Stimulated activated memory B cell treated with anti-CD40 and anti-IgM and Interleukin-4, amounts not matched to agents 10 μg/mL and 1 μg/mL and 100 μg/mL, for 72 hours (primary cell): ENCODE results near the gene GRIK4.

ENCODE experiments used
- ATAC-seq: fragments of 150-1000 bp; cut with Tn5 transposase; 2 replicates; pipeline ENCODE4 v1.10.0; 2021
- H3K27ac Mint-ChIP-seq: one replicate; pipeline ENCODE4 v1.8.0; 2022; ENCODE audit warnings: mild to moderate bottlenecking, mixed read lengths
- H3K27me3 Mint-ChIP-seq: one replicate; pipeline ENCODE4 v1.8.0; 2022; ENCODE audit warnings: mixed read lengths
- H3K36me3 Mint-ChIP-seq: one replicate; pipeline ENCODE4 v1.8.0; 2022; ENCODE audit warnings: mixed read lengths
- H3K4me1 Mint-ChIP-seq: one replicate; pipeline ENCODE4 v1.8.0; 2022; ENCODE audit warnings: mixed read lengths
- H3K4me3 Mint-ChIP-seq: one replicate; pipeline ENCODE4 v1.8.0; 2022; ENCODE audit warnings: mild to moderate bottlenecking, moderate library complexity, mixed read lengths
- H3K9me3 Mint-ChIP-seq: one replicate; pipeline ENCODE4 v1.8.0; 2022; ENCODE audit warnings: mixed read lengths

GRIK4 gene

DNA sequence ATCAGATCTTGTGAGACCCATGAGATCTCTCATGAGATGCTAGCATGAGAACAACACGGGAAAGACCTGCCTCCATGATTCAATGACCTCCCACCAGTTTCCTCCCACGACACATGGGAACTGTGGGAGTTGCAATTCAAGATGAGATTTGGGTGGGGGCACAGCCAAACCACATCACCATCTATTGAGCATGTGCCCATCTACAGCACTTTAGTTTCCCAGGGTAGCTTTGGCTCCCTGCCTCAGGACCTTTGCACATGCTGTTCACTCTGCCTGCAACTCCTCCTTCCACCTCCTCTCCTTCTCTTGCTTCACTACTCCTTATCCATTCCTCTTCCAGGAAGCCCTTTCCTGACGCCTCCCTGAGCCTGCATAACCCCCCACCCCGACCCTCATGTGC is 17.2 kb downstream of the GRIK4 start:
- no peak for ATAC-seq
- Mint-ChIP-seq H3K27ac (no peak overlapping the region), H3K9me3 (peaks cover 4% of the 10 kb centered on the region), H3K27me3 (peaks cover 65% of the 10 kb centered on the region), H3K4me3 (no peak overlapping the region), H3K36me3 (no peaks in the 10 kb centered on the region), H3K4me1 (no peaks in the 10 kb centered on the region)

DNA sequence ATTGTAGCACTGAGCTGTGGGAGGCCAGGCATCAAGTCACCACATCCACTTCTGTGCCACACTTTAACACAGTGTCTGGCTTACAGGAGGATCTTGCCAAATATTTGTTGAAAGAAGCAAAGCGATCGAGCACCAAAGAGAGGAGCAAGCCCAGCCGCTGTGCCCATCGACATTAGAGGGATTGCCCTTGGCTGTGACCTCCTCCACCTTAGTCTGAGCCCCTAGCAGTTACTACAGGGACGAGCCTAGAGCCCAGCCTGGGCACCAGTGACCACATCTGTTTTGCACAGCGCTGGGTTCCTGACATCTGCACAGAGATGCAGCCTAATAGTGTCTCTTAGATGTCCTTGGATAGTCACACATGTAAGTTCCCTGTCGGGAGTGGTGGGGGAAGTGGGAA is 17.7 kb downstream of the GRIK4 start:
- no peaks in the 10 kb centered on the region for H3K4me1 Mint-ChIP-seq
- no peak overlapping the region for H3K4me3 Mint-ChIP-seq
- peaks cover 4% of the 10 kb centered on the region for H3K9me3 Mint-ChIP-seq
- H3K27ac Mint-ChIP-seq, result no peak overlapping the region
- peaks cover 65% of the 10 kb centered on the region for H3K27me3 Mint-ChIP-seq
- H3K36me3 Mint-ChIP-seq, result no peaks in the 10 kb centered on the region
- ATAC-seq, result no peak

DNA sequence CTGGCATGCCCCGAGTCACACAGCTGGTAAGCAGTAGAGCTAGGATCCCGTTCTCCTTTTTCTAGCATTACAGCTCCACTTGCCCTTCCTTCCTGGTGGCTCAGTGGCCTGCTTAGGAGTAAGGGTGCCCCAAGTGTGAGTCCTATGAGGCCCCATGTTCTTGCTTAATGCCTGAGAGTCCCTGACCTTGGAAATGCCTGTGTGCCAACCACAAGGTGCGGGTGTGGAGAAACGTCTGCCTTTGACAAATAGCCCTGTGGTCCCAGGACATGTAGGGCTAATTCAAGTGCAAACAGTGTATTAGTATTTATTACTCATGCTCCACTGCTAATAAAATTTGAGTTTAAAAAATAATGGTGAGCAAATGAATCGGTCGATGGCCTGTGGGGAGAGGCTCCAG is 18.4 kb downstream of the GRIK4 start:
- H3K27ac Mint-ChIP-seq, result no peak overlapping the region
- H3K27me3 Mint-ChIP-seq, result peaks cover 65% of the 10 kb centered on the region
- no peaks in the 10 kb centered on the region for H3K4me1 Mint-ChIP-seq
- ATAC-seq, result no peak
- no peak overlapping the region for H3K4me3 Mint-ChIP-seq
- H3K36me3 Mint-ChIP-seq, result no peaks in the 10 kb centered on the region
- H3K9me3 Mint-ChIP-seq, result peaks cover 4% of the 10 kb centered on the region

DNA sequence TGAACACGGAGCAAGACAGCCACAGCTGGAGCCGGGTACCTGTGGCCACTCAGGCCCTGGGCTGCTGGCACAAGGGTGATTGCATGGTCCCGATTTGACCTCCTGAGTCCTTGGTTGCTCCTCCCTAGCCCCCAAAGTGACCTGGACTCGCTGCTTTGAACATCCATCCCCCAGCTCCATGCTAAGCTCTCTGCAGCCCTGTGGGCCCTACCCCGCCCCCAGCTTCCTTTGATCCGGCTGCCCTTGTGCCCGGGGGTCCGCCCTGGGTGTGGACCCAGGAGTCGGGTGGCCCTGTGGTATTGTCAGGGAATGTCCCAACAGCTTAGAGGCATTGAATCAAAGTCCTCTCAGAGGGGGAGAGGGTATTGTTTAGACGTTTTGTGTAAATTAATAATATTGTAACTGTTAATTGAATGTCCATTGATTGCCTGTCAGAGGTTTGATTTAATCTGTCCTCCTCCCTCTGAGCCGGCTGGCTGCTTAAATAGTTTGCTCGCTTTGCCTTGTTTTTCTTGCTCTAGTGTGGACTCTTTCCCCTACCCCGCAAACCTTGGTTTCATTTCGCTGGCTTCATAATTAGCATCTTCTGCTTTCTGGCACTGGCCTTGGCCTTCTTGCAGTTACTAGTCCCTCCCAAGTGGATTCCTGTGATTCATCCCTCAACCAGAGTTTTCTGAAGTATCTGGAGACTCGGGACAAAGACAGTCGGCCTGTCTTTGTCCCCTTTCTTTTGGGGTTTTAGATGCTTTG is 20.7 kb downstream of the GRIK4 start:
- H3K27me3 Mint-ChIP-seq, result peaks cover 45% of the 10 kb centered on the region

DNA sequence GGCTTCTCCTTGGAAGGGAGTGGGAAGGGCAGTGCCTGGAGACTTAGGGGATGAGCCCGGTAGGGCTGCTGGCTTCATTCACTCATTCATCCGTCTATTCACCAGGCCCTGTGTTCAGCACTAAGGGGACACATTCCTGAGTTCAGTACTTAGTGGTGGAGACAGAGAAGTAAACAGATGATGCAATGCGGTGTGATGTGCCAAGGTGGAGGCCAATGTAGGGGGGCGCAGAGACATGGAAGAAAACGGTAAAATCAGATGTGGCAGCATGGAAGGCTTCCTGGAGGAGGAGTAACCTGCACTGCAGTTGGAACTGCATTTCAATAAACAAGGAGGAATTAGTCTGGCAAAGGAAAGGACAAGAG is 21.3 kb downstream of the GRIK4 start:
- Mint-ChIP-seq H3K27me3 (peaks cover 43% of the 10 kb centered on the region), H3K4me3 (no peak overlapping the region)

More for the DNA sequence above, 20.7 kb downstream of the GRIK4 start:
- no peak overlapping the region for H3K4me3 Mint-ChIP-seq
- no peak for ATAC-seq
- no peak overlapping the region for H3K27ac Mint-ChIP-seq
- H3K36me3 Mint-ChIP-seq, result no peaks in the 10 kb centered on the region
- peaks cover 4% of the 10 kb centered on the region for H3K9me3 Mint-ChIP-seq
- H3K4me1 Mint-ChIP-seq, result no peaks in the 10 kb centered on the region

DNA sequence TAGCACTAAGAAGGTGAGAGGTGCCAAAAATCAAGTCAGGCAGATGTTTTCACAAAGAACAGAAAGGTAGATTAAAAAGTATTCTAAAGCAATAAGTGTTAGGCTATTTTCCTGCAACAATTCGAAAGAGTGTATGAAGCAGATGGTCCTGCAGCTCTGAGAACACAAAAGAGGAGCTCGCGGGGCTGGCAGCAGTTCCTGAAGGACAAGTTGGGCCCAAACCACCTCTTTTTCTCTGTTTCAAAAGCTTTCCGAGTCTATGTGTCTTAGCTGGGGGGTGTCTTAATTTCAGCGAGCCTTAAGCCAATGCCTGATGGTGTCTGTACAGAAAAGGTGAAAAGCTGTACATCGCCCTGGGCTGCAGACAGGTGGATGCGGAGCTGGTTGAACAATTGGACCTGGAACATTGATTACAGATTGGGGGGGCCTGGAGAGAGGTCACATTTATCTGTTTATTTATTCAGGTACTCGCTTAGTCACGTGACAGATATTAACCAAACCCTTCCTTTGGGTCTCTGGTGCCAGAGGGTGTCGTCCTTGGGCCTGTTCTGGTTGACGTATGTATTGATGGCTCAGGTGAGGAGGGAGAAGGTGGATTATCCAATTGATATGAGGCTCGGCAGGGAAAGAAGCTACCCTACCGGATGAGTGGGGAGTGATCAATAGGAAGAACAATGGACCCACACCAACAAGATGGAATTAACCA is 24.7 kb downstream of the GRIK4 start:
- ATAC-seq, result no peak
- no peaks in the 10 kb centered on the region for H3K9me3 Mint-ChIP-seq
- no peak overlapping the region for H3K4me3 Mint-ChIP-seq
- H3K4me1 Mint-ChIP-seq, result peaks cover 16% of the 10 kb centered on the region
- no peak overlapping the region for H3K27ac Mint-ChIP-seq
- peaks cover 32% of the 10 kb centered on the region for H3K27me3 Mint-ChIP-seq
- H3K36me3 Mint-ChIP-seq, result no peaks in the 10 kb centered on the region

More for the DNA sequence above, 21.3 kb downstream of the GRIK4 start:
- peaks cover 2% of the 10 kb centered on the region for H3K4me1 Mint-ChIP-seq
- H3K27ac Mint-ChIP-seq, result no peak overlapping the region
- H3K9me3 Mint-ChIP-seq, result peaks cover 4% of the 10 kb centered on the region
- no peak for ATAC-seq
- no peaks in the 10 kb centered on the region for H3K36me3 Mint-ChIP-seq

DNA sequence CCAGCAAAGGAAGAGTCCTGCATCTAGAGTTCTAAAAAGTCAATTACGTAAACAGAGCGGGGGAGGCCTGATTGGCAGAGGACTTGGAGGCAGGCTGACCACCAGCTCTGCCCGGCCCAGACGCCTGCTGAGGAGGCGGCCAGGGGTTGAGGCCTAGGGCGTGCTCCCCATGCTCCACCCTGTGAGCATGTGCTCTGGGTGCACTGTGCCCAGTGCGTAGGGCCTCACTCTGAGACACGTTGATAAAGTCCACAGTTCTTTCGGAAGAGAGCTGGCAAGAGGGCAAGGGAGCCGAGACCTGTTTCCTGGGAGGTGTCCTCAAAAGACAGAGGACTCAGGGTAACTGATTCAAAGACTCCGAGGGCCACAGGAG is 25.2 kb downstream of the GRIK4 start:
- Mint-ChIP-seq H3K4me3 (no peak overlapping the region), H3K27me3 (peaks cover 33% of the 10 kb centered on the region), H3K9me3 (no peaks in the 10 kb centered on the region), H3K4me1 (peaks cover 16% of the 10 kb centered on the region), H3K36me3 (no peaks in the 10 kb centered on the region), H3K27ac (no peak overlapping the region)
- no peak for ATAC-seq

DNA sequence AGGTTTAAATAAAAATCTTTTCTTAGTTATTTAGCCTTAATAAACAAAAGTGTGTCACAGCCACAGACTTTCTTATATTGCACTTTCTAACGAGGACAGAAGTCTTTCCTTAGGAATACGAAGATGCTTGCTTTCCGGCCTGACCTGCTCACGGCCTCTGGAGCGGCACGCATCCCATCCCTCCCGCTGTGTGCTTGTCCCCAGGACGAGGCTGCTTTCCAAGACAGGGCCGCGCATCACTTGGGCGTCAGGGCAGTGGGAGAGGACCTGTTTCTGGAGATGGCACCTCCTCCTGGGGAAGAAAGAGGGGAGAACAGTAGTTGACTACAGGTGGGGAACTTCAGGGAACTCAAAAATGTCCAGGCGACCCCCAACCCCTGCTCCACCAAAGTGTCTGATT is 26.4 kb downstream of the GRIK4 start:
- peaks cover 28% of the 10 kb centered on the region for H3K27me3 Mint-ChIP-seq
- H3K4me1 Mint-ChIP-seq, result peaks cover 16% of the 10 kb centered on the region
- H3K4me3 Mint-ChIP-seq, result no peak overlapping the region
- peaks cover 5% of the 10 kb centered on the region for H3K9me3 Mint-ChIP-seq
- H3K27ac Mint-ChIP-seq, result no peak overlapping the region
- ATAC-seq, result no peak
- H3K36me3 Mint-ChIP-seq, result no peaks in the 10 kb centered on the region

DNA sequence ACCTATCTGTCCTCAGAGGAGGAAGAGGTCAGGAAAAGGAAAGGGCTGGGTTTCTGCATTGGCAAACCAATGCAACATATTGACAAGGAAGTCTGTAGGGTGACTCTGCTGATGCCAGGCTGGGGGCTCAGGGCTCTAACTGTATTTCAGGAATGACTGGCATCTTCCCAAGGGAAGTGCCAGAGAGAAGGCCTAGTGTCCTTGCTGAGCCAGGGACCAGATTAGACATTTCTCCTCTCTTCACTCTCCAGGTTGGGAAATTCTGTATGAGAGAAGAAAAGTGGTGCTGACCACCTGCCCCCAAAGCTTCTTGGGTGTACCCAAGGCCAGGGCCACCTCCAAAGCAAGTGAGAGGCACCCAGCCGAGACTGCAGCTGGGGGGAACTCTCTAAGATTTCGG is 27.2 kb downstream of the GRIK4 start:
- no peak for ATAC-seq
- peaks cover 16% of the 10 kb centered on the region for H3K4me1 Mint-ChIP-seq
- no peak overlapping the region for H3K4me3 Mint-ChIP-seq
- peaks cover 5% of the 10 kb centered on the region for H3K9me3 Mint-ChIP-seq
- H3K27me3 Mint-ChIP-seq, result peaks cover 21% of the 10 kb centered on the region
- H3K36me3 Mint-ChIP-seq, result no peaks in the 10 kb centered on the region
- no peak overlapping the region for H3K27ac Mint-ChIP-seq

DNA sequence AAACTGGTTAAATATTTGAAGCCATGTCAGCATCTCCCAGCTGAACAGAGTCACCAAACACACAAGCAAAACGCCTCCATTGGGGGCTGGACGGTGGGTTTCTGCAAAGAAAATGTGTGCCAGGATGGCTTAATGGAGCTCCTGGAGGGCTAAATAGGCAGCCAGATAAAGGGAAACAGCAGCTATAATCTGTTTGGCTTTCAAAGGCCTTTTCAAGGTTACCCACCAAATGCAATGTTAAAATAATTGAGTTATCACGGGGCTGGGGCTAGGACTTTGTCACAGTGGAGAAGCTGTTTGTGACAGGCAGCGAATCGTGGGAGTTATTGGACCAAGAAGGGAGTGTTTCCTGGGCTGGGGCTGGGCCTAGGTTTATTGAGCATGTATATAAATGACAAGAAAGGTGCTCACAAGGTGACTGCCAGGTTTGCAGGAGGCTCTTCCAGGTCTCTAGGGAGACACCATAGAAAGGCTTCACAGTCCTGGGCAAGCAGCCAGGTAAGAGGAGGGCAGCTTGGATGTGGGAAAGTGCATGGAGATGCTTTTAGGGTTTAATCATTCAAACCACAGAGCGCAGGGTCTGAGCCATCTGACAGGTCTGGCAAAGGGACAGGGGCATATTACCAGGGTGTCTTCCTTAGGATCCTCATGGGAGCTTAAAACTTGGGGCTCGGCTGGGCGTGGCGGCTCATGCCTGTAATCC is 28.3 kb downstream of the GRIK4 start:
- H3K27ac Mint-ChIP-seq, result no peak overlapping the region
- H3K27me3 Mint-ChIP-seq, result peaks cover 10% of the 10 kb centered on the region
- H3K4me3 Mint-ChIP-seq, result no peak overlapping the region

DNA sequence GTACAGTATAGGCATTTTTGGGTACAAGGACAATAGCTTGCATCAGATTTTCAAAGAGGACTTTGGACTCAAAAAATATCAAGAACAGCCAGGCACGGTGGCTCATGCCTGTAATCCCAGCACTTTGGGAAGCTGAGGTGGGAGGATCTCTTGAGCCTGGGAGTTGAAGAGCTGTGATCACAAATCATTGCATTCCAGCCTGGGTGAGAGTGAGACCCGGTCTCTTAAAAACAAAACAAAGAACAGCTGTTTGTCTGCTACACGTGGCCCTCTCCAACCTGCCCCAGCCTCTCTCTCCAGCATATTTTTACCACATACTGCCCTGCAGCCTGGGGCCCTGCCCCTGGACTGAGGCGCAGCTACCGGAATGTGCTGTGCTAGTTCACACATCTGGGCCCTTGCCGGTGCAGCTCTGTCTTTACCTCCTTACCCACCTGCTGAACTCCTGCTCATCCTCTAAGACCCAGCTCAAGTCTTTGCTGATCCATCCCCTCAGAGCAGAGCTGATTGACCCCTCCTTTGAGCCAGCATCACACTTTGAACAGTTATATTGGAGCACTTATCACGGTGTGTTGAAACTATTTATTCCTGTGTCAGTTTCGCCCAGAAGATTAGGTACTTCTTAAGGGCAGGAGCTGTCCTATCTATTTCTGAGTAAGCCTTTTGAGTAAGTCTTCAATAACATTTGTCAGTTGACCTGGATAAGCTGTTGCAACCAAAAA is 29.4 kb downstream of the GRIK4 start:
- H3K4me1 Mint-ChIP-seq, result peaks cover 23% of the 10 kb centered on the region
- ATAC-seq, result no peak
- H3K9me3 Mint-ChIP-seq, result peaks cover 5% of the 10 kb centered on the region
- H3K36me3 Mint-ChIP-seq, result no peaks in the 10 kb centered on the region
- H3K4me3 Mint-ChIP-seq, result no peak overlapping the region
- peaks cover 6% of the 10 kb centered on the region for H3K27me3 Mint-ChIP-seq
- H3K27ac Mint-ChIP-seq, result no peak overlapping the region

More for the DNA sequence above, 28.3 kb downstream of the GRIK4 start:
- Mint-ChIP-seq H3K9me3 (peaks cover 5% of the 10 kb centered on the region), H3K36me3 (no peaks in the 10 kb centered on the region), H3K4me1 (peaks cover 16% of the 10 kb centered on the region)
- ATAC-seq, result no peak

DNA sequence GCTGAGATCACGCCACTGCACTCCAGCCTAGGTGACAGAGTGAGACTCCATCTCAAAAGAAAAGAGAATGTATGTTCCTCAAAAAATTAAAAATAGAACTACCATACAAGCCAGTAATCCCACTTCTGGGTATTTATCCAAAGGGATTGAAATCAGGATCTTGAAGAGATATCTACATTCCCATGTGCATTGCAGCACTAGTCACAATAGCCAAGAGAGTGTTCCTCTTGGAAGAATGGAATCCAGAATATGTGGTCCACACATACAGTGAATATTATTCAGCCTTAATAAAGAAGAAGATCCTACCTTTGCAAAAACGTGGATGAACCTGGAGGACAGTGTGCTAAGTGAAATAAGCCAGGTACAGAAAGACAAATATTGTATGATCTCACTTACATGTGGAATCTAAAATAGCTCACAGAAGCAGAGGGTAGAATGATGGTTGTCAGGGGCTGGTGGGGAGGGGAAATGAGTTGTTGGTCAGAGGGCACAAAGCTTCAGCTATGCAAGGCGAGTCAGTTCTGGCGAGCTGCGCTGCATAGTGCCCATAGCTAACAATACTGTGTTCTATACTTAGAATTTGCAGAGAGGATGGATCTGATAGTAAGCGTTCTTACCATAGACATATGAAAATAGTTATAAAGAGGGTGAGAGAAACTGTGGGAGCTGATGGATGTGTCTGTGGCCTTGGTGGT is 32.1 kb downstream of the GRIK4 start:
- peaks cover 6% of the 10 kb centered on the region for H3K27me3 Mint-ChIP-seq
- H3K9me3 Mint-ChIP-seq, result peaks cover 5% of the 10 kb centered on the region
- peaks cover 29% of the 10 kb centered on the region for H3K4me1 Mint-ChIP-seq
- no peaks in the 10 kb centered on the region for H3K36me3 Mint-ChIP-seq
- H3K4me3 Mint-ChIP-seq, result no peak overlapping the region
- no peak for ATAC-seq
- no peak overlapping the region for H3K27ac Mint-ChIP-seq

DNA sequence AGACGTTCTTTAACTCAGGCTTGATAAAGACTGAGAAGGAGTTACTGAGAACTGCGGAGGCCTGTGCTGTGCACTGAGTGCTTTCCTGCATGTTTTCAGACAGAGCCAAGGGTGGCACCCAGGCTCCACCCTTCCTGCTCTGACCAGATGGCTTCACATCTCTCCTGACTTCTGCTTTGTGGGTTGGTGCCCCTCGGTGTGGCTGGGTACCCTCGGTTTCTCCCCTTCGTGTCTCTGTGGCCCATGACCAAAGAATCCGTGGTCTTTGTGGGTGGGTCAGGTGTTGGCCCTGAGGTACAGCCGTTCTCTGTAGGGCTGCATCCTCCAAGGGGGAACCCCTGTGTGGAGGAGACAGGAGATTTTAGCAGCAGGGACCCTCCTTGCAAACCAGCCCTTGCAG is 34.3 kb downstream of the GRIK4 start:
- H3K36me3 Mint-ChIP-seq, result no peaks in the 10 kb centered on the region
- H3K27me3 Mint-ChIP-seq, result peaks cover 21% of the 10 kb centered on the region
- peak overlapping the region; percentile 30 for H3K27ac Mint-ChIP-seq
- H3K4me1 Mint-ChIP-seq, result peaks cover 23% of the 10 kb centered on the region
- H3K9me3 Mint-ChIP-seq, result peaks cover 5% of the 10 kb centered on the region
- peak; percentile 83 for ATAC-seq
- H3K4me3 Mint-ChIP-seq, result no peak overlapping the region

DNA sequence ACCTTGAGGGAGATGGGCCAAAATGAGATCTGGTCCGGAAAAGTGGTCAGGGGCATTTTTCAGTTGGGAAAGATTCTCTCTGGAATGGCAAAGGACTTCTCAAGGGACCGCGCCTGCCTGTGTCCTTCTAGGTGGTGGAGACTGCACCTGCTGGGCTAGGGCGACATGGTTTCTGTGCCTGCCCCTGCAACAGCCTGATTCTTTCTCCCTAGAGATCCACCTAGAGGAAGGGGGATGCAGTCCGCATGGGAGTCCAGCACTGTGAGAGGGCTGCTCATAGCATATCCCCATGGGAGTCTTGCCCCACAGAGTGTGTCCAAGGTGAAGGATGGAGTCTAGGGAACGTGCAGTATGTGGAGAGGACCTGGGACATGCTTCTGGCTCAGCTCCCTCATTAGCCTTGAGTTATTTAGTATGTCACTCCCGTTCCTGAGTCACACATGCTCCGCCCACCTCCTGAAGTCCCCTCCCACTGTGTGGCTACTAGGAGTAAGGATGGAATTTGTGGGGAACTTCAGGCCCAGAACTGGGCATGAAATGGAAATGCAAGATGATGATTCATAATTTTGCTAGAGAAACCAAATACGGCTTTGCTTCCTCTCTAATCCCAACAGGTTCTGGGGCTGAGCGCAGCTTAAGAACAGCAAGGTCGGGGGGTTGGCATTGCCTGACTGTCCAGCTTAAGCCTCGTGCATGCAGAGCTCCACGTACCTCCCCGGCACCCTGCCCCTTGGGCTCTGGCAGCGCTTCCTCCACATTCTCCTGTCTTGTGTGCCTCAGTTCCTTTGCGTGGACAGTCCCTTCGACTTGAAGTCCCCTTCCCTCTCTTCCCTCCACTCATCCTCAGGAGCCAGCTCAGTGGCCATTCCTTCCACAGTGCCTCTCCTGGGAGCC is 35.0 kb downstream of the GRIK4 start:
- H3K36me3 Mint-ChIP-seq, result no peaks in the 10 kb centered on the region
- peaks cover 21% of the 10 kb centered on the region for H3K27me3 Mint-ChIP-seq
- H3K4me3 Mint-ChIP-seq, result no peak overlapping the region
- H3K9me3 Mint-ChIP-seq, result peaks cover 5% of the 10 kb centered on the region
- H3K27ac Mint-ChIP-seq, result no peak overlapping the region
- H3K4me1 Mint-ChIP-seq, result peaks cover 23% of the 10 kb centered on the region
- no peak for ATAC-seq
